Suprapubic skin (tissue), 4 donors: ENCODE results near the gene AMOTL2. TPM values are rescaled to one million over a fixed set of nuclear protein-coding genes. Genes with fewer than 3 reads are reported as not detected.
A peak's percentile ranks its signal among the peaks of the same experiment; 100 is the strongest.

ENCODE experiments used
- DNase-seq, 2 donors: peaks; one replicate each; pipeline ENCODE4 v3.0.0-alpha.2; 2019; ENCODE audit warnings: low spot score in 2 of 2
- H3K27ac ChIP-seq: fragments of 200-600 bp; sonication (generic); one replicate; pipeline ENCODE4 v1.5.1; 2019
- H3K27me3 ChIP-seq: fragments of 200-600 bp; sonication (generic); one replicate; pipeline ENCODE4 v1.5.1; 2019
- H3K36me3 ChIP-seq: fragments of 200-600 bp; sonication (generic); one replicate; pipeline ENCODE4 v1.5.1; 2019
- H3K4me1 ChIP-seq: fragments of 200-600 bp; sonication (generic); one replicate; pipeline ENCODE4 v1.5.1; 2019
- H3K4me3 ChIP-seq: fragments of 200-600 bp; sonication (generic); one replicate; pipeline ENCODE4 v1.5.1; 2019; ENCODE audit warnings: mild to moderate bottlenecking
- H3K9me3 ChIP-seq: fragments of 200-600 bp; sonication (generic); one replicate; pipeline ENCODE4 v1.5.1; 2019
- EP300 ChIP-seq: sonication (generic); formaldehyde crosslinking; IDR thresholded peaks from one replicate; pipeline ENCODE4 v1.6.1; 2017; ENCODE audit warnings: antibody characterized with exemption
- POLR2A ChIP-seq, 2 donors: fragments of 450-650 bp; IDR thresholded peaks; one replicate each; pipeline ENCODE4 v1.6.1; 2017; ENCODE audit warnings: antibody characterized with exemption in 2 of 2, mild to moderate bottlenecking in 2 of 2, moderate library complexity in 2 of 2
- POLR2AphosphoS5 ChIP-seq, 3 donors: sonication (generic); formaldehyde crosslinking; IDR thresholded peaks; one replicate each; pipeline ENCODE4 v1.6.1; 2017; ENCODE audit warnings: antibody characterized with exemption in 3 of 3
- WGBS: methylation state at CpG from one replicate; pipeline ENCODE4 v1.1.5; 2018; 5-methylcytosine and 5-hydroxymethylcytosine counted together
- total RNA-seq, 4 donors: library from RNA; depleted of rRNA; stranded (reverse); fragments of >200 nt; gene quantifications; one replicate each; pipeline ENCODE4 v1.1.0, GENCODE V29; 2016
- TF ChIP-seq, protein P1 (sequence below), 2 donors: fragments of 200-600 bp in 1 of 2; fragments of 450-650 bp in 1 of 2; sonication (generic) in 1 of 2; IDR thresholded peaks; one replicate each; pipeline ENCODE4 v1.5.1; 2016 to 2019; ENCODE audit warnings: antibody characterized with exemption in 2 of 2, mild to moderate bottlenecking in 1 of 2, moderate library complexity in 1 of 2

Gene AMOTL2
- total RNA-seq, 4 donors from 2014 or later, result 80.4 to 118 (median 95.8) TPM

DNA sequence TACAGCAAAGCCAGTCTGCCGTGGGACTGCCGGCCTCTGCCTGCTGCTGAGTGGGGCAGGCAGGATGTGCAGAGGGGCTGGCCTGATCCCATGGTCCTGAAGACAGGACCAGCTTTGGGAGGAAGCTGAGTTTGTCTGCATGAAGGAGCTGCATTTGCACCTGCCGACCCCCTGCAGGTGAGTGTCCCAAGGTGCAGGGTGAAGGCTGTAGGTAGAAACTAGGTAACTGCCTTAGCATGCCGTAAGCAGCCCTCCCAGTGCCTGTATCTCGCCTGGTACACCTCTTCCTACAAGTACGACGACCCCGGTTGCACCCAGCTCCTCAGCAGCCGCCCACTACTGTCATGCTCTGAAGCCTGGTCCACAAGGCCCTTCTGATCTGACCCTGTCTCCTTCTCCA lies 34.9 kb downstream of the AMOTL2 start:
- no peak for TF ChIP-seq POLR2AphosphoS5 (IDR thresholded peaks at IDR 0.05)
- TF ChIP-seq EP300, result no peak
- TF ChIP-seq, protein P1, sequence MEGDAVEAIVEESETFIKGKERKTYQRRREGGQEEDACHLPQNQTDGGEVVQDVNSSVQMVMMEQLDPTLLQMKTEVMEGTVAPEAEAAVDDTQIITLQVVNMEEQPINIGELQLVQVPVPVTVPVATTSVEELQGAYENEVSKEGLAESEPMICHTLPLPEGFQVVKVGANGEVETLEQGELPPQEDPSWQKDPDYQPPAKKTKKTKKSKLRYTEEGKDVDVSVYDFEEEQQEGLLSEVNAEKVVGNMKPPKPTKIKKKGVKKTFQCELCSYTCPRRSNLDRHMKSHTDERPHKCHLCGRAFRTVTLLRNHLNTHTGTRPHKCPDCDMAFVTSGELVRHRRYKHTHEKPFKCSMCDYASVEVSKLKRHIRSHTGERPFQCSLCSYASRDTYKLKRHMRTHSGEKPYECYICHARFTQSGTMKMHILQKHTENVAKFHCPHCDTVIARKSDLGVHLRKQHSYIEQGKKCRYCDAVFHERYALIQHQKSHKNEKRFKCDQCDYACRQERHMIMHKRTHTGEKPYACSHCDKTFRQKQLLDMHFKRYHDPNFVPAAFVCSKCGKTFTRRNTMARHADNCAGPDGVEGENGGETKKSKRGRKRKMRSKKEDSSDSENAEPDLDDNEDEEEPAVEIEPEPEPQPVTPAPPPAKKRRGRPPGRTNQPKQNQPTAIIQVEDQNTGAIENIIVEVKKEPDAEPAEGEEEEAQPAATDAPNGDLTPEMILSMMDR (IDR thresholded peaks at IDR 0.05), result peak in 1 of 2 donors; percentile 12
- Histone ChIP-seq H3K27ac (no peak overlapping the region), H3K27me3 (no peaks in the 10 kb centered on the region), H3K4me1 (peaks cover 30% of the 10 kb centered on the region), H3K9me3 (no peaks in the 10 kb centered on the region), H3K4me3 (no peak overlapping the region), H3K36me3 (no peaks in the 10 kb centered on the region)
- 96% methylated on average over 9 of the region's 9 CpGs for WGBS
- DNase-seq, result peak in 1 of 2 donors; percentile 47

DNA sequence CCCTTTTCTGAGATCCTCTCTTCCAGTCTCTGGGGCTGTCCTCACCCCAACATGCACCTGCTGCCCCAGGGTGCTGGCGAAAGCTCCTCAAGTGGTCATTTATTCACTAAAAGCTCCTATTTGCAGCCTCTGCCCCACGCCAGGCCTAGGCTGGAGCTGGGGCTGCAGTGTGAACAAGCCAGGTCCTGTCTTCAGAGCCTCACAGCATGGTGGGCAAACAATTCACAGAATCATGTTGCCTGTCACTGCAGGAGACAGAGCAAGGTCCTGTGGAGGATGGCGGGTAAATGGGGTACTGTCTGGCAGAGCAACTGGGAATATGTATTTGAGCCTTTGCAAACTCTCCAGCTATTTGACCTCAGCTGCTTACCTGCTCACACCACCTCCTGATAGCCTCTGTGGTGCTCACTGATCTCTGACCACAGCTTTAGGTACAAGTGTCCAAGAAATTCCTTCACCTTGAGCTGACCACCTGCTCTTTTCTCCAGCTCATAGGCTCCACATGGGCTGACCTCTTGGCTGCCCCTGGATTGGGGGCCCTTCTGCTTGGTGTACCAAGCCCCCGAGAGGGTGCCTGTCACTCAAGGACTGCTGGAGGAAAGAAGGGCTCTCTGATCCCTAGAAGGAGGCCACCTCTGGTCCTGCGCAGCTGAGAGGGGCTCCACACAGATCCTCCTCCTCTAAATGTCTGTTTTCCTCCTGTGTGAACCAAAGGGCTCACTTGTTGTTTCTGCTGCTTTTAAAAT lies 35.6 kb downstream of the AMOTL2 start:
- H3K36me3 ChIP-seq, result no peaks in the 10 kb centered on the region
- peaks cover 36% of the 10 kb centered on the region for H3K4me1 ChIP-seq
- H3K9me3 ChIP-seq, result no peaks in the 10 kb centered on the region
- no peak overlapping the region for H3K4me3 ChIP-seq
- TF ChIP-seq POLR2A (IDR thresholded peaks at IDR 0.05), result no peak
- TF ChIP-seq POLR2AphosphoS5 (IDR thresholded peaks at IDR 0.05), result no peak
- TF ChIP-seq, protein P1 (IDR thresholded peaks at IDR 0.05), result no peak
- TF ChIP-seq EP300, result no peak
- no peak overlapping the region for H3K27ac ChIP-seq
- peak in 1 of 2 donors; percentile 34 for DNase-seq
- H3K27me3 ChIP-seq, result no peaks in the 10 kb centered on the region
- WGBS, result 98% methylated on average over 5 of the region's 5 CpGs

DNA sequence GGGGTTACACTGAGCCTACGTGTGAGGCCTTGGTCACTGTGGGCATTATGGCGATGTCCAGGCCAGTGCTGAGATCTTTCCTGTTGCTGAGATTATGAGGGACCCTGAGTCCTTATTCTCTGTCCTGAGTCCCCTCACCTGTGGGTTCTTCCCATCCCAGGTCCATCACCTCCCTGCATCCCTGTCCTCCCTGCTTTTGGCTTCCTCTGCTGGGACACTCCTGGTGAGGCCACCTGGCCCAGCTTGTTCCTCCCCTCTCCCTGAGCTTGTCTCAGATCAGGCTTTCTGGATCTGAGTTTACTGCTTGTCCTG lies 36.1 kb downstream of the AMOTL2 start:
- WGBS, result no CpG with 5 or more reads among the region's 2 CpGs
- no peaks in the 10 kb centered on the region for H3K27me3 ChIP-seq
- no peak overlapping the region for H3K4me3 ChIP-seq
- H3K4me1 ChIP-seq, result peaks cover 38% of the 10 kb centered on the region
- no peak overlapping the region for H3K27ac ChIP-seq
- no peak for DNase-seq
- H3K36me3 ChIP-seq, result no peaks in the 10 kb centered on the region
- no peaks in the 10 kb centered on the region for H3K9me3 ChIP-seq
- TF ChIP-seq POLR2AphosphoS5 (IDR thresholded peaks at IDR 0.05), result no peak
- TF ChIP-seq, protein P1 (IDR thresholded peaks at IDR 0.05), result no peak
- TF ChIP-seq POLR2A (IDR thresholded peaks at IDR 0.05), result no peak
- TF ChIP-seq EP300, result no peak

DNA sequence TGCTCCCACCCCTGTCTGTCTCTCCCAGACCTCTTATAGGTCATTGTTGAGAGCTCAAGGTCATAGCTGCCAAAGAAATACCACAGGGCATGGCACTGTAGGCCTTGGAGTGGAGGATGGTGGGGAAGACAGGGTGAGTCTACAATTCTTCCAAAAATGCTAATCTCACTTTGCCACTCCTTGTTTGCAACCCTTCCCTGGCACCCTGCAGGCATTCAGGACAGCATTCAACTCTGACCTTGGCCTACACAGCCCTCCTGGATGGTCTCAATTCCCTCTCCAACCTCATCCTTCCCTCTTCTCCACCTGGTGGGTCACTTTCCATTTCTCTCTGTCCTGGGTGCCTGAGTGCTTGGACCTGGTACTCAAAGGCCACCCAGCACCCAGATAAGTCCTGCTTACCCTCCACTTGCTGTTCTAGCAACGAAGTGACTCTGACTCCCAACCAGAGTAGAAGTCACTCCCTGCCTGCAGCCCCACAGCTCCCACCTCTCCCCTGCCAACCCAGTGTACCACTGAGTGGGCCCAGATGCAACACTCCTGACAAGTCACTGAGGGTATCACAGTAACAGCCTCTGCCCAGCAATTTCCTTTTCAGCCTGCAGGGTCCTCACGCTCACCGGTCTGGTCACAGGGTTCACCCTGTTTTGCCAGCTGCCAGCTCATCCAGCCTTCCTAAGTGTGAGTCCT lies 36.6 kb downstream of the AMOTL2 start:
- Histone ChIP-seq H3K27ac (no peak overlapping the region), H3K36me3 (no peaks in the 10 kb centered on the region), H3K9me3 (no peaks in the 10 kb centered on the region), H3K4me3 (no peak overlapping the region), H3K4me1 (peaks cover 38% of the 10 kb centered on the region), H3K27me3 (no peaks in the 10 kb centered on the region)
- peak in 1 of 2 donors; percentile 56 for DNase-seq
- 64% methylated on average over 1 of the region's 3 CpGs for WGBS
- no peak for TF ChIP-seq EP300
- TF ChIP-seq POLR2A (IDR thresholded peaks at IDR 0.05), result no peak
- TF ChIP-seq, protein P1 (IDR thresholded peaks at IDR 0.05), result no peak
- no peak for TF ChIP-seq POLR2AphosphoS5 (IDR thresholded peaks at IDR 0.05)

DNA sequence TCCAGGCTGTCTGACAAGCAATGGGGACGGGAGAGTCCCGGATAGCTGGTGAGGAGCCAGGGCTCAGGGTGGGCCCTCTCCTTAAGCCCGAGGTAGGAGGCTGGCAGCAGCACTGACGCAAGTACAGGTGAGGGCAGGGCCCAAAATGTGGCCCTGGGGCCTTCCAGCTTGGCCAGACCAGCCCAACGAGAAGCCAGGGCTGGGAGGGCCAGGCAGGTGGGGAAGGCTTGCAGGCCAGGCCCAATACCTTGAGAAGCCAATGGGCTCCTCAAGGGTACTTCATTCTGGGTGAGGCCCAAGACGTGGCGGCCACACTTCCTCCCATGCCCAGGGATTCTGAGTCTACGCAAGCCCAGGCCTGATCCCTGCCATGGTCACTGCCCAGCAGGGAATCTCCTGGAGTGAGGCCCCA lies 37.2 kb downstream of the AMOTL2 start:
- peak in 1 of 2 donors; percentile 63 for DNase-seq
- Histone ChIP-seq H3K4me1 (peaks cover 43% of the 10 kb centered on the region), H3K27me3 (no peaks in the 10 kb centered on the region), H3K9me3 (no peaks in the 10 kb centered on the region), H3K36me3 (no peaks in the 10 kb centered on the region), H3K27ac (no peak overlapping the region), H3K4me3 (no peak overlapping the region)
- no CpG with 5 or more reads among the region's 8 CpGs for WGBS
- TF ChIP-seq, protein P1 (IDR thresholded peaks at IDR 0.05), result no peak
- TF ChIP-seq POLR2A (IDR thresholded peaks at IDR 0.05) (no peak), EP300 (no peak), POLR2AphosphoS5 (IDR thresholded peaks at IDR 0.05) (no peak)
